HL-60 (cell line): ENCODE data around the gene KRR1.

Source experiments
- CTCF ChIP-seq: IDR thresholded peaks from one replicate; pipeline ENCODE4 v1.5.1; 2011; ENCODE audit warnings: low read length, control low read depth, inconsistent platforms; ENCODE audit not compliant: insufficient read depth
- TF ChIP-seq, protein P1 (sequence below): IDR thresholded peaks from 2 replicates; pipeline ENCODE4 v1.6.1; 2012; ENCODE audit warnings: low read depth; ENCODE audit not compliant: insufficient replicate concordance

- TF ChIP-seq CTCF: no peak
- TF ChIP-seq, protein P1, sequence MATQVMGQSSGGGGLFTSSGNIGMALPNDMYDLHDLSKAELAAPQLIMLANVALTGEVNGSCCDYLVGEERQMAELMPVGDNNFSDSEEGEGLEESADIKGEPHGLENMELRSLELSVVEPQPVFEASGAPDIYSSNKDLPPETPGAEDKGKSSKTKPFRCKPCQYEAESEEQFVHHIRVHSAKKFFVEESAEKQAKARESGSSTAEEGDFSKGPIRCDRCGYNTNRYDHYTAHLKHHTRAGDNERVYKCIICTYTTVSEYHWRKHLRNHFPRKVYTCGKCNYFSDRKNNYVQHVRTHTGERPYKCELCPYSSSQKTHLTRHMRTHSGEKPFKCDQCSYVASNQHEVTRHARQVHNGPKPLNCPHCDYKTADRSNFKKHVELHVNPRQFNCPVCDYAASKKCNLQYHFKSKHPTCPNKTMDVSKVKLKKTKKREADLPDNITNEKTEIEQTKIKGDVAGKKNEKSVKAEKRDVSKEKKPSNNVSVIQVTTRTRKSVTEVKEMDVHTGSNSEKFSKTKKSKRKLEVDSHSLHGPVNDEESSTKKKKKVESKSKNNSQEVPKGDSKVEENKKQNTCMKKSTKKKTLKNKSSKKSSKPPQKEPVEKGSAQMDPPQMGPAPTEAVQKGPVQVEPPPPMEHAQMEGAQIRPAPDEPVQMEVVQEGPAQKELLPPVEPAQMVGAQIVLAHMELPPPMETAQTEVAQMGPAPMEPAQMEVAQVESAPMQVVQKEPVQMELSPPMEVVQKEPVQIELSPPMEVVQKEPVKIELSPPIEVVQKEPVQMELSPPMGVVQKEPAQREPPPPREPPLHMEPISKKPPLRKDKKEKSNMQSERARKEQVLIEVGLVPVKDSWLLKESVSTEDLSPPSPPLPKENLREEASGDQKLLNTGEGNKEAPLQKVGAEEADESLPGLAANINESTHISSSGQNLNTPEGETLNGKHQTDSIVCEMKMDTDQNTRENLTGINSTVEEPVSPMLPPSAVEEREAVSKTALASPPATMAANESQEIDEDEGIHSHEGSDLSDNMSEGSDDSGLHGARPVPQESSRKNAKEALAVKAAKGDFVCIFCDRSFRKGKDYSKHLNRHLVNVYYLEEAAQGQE: no peak
Measured at GRCh38 chr12:75554556-75554880, 43.1 kb upstream of the KRR1 start.
